NT2/D1 (cell line): ENCODE measurements around the gene REC8.
"Not testable (repeated sequence)": the region's sequence is repeated elsewhere in the genome, so short reads cannot be mapped to it uniquely, and the experiment has no call there.

Source experiments
- DNase-seq: peaks from one replicate; pipeline ENCODE4 v3.0.0-alpha.2; 2011; ENCODE audit warnings: low read depth, low spot score
- H3K27me3 ChIP-seq: 2 replicates; pipeline ENCODE4 v1.6.0; 2011; ENCODE audit warnings: mild to moderate bottlenecking; ENCODE audit not compliant: insufficient read length, insufficient read depth
- H3K36me3 ChIP-seq: 2 replicates; pipeline ENCODE4 v1.6.1; 2011; ENCODE audit warnings: mild to moderate bottlenecking, low read length, mixed read lengths; ENCODE audit not compliant: insufficient read depth, insufficient read length
- H3K4me1 ChIP-seq: 2 replicates; pipeline ENCODE4 v1.5.1; 2011; ENCODE audit not compliant: insufficient read depth, insufficient read length
- H3K4me3 ChIP-seq: 2 replicates; pipeline ENCODE4 v1.5.1; 2011; ENCODE audit warnings: low read depth; ENCODE audit not compliant: insufficient read length
- H3K9ac ChIP-seq: 2 replicates; pipeline ENCODE4 v1.6.0; 2011; ENCODE audit warnings: low read depth; ENCODE audit not compliant: insufficient read length
- H3K9me3 ChIP-seq: 2 replicates; pipeline ENCODE4 v1.5.1; 2011; ENCODE audit warnings: mild to moderate bottlenecking, low read length; ENCODE audit not compliant: insufficient read depth
- SUZ12 ChIP-seq: IDR thresholded peaks from 2 replicates; pipeline ENCODE4 v1.6.1; 2011; ENCODE audit not compliant: insufficient read length, insufficient read depth; ENCODE audit errors: extremely low read depth
- YY1 ChIP-seq: IDR thresholded peaks from 2 replicates; pipeline ENCODE4 v1.6.1; 2011; ENCODE audit not compliant: insufficient read length, insufficient read depth
- ZNF274 ChIP-seq: IDR thresholded peaks from 2 replicates; pipeline ENCODE4 v1.6.1; 2011; ENCODE audit warnings: mild to moderate bottlenecking, low read depth, low read length

REC8 gene

GRCh38 chr14:24194873-24195185, 22.9 kb downstream of the REC8 start:
- TF ChIP-seq ZNF274 (no peak), YY1 (no peak), SUZ12 (no peak)
- no peaks in the 10 kb centered on the region for H3K27me3 ChIP-seq
- peaks cover 41% of the 10 kb centered on the region for H3K36me3 ChIP-seq
- H3K9ac ChIP-seq = peak overlapping the region; percentile 75
- H3K4me3 ChIP-seq = peak overlapping the region; percentile 72
- H3K9me3 ChIP-seq = peaks cover 8% of the 10 kb centered on the region; the same call in 1 of the 2 replicates
- H3K4me1 ChIP-seq = no peaks in the 10 kb centered on the region
- DNase-seq = no peak

GRCh38 chr14:24195186-24196070, 23.5 kb downstream of the REC8 start, which contains the start of gene TM9SF1:
Gene TM9SF1, minus strand, starts transcription at chr14:24195441. Its CDS starts 422 bp downstream, at chr14:24195019.
- Histone ChIP-seq H3K36me3 (peaks cover 36% of the 10 kb centered on the region), H3K4me1 (no peaks in the 10 kb centered on the region), H3K4me3 (peak within 1 kb of the TSS; percentile 72), H3K27me3 (no peaks in the 10 kb centered on the region), H3K9me3 (peaks cover 12% of the 10 kb centered on the region; the same call in 1 of the 2 replicates), H3K9ac (peak within 1 kb of the TSS; percentile 75)
- peak; percentile 69 for DNase-seq
- no peak for TF ChIP-seq SUZ12
- no peak for TF ChIP-seq ZNF274
- no peak for TF ChIP-seq YY1

- no peak for DNase-seq
- H3K4me3 ChIP-seq = peak overlapping the region; percentile 72
- peaks cover 19% of the 10 kb centered on the region for H3K9me3 ChIP-seq
- H3K4me1 ChIP-seq = no peaks in the 10 kb centered on the region
- TF ChIP-seq YY1 = no peak
- no peak for TF ChIP-seq ZNF274
- TF ChIP-seq SUZ12 = no peak
- H3K9ac ChIP-seq = peak overlapping the region; percentile 75
- H3K27me3 ChIP-seq = no peaks in the 10 kb centered on the region
- H3K36me3 ChIP-seq = peaks cover 35% of the 10 kb centered on the region
Observed at GRCh38 chr14:24196071-24197055, 24.5 kb downstream of the REC8 start.

GRCh38 chr14:24197056-24197450, 25.2 kb downstream of the REC8 start:
- H3K27me3 ChIP-seq = no peaks in the 10 kb centered on the region
- peaks cover 24% of the 10 kb centered on the region for H3K9me3 ChIP-seq
- DNase-seq = no peak
- no peak overlapping the region for H3K4me3 ChIP-seq
- peaks cover 35% of the 10 kb centered on the region for H3K36me3 ChIP-seq
- no peaks in the 10 kb centered on the region for H3K4me1 ChIP-seq
- TF ChIP-seq SUZ12 = no peak
- TF ChIP-seq YY1 = no peak
- no peak for TF ChIP-seq ZNF274
- no peak overlapping the region for H3K9ac ChIP-seq

- Histone ChIP-seq H3K4me1 (no peaks in the 10 kb centered on the region), H3K4me3 (no peak overlapping the region), H3K27me3 (no peaks in the 10 kb centered on the region), H3K9me3 (peaks cover 24% of the 10 kb centered on the region), H3K9ac (no peak overlapping the region), H3K36me3 (peaks cover 24% of the 10 kb centered on the region)
- no peak for TF ChIP-seq YY1
- TF ChIP-seq SUZ12 = no peak
- no peak for TF ChIP-seq ZNF274
- DNase-seq = no peak
Observed at GRCh38 chr14:24198814-24199524, 27.1 kb downstream of the REC8 start.

- peaks cover 24% of the 10 kb centered on the region for H3K9me3 ChIP-seq
- peaks cover 40% of the 10 kb centered on the region for H3K36me3 ChIP-seq
- H3K27me3 ChIP-seq, H3K4me3 ChIP-seq, DNase-seq, H3K4me1 ChIP-seq, H3K9ac ChIP-seq: not testable (repeated sequence)
Observed at GRCh38 chr14:24202538-24202937, 30.7 kb downstream of the REC8 start.

GRCh38 chr14:24203249-24203886, 31.5 kb downstream of the REC8 start:
- H3K4me3 ChIP-seq, H3K4me1 ChIP-seq, H3K27me3 ChIP-seq, H3K9ac ChIP-seq, DNase-seq: not testable (repeated sequence)
- H3K36me3 ChIP-seq = peaks cover 49% of the 10 kb centered on the region
- H3K9me3 ChIP-seq = peaks cover 24% of the 10 kb centered on the region
